ENCODE measurements around the gene MTCL3.
"Not testable (repeated sequence)": the region's sequence is repeated elsewhere in the genome, so short reads cannot be mapped to it uniquely, and the experiment has no call there.

The MTCL3 gene

DNA sequence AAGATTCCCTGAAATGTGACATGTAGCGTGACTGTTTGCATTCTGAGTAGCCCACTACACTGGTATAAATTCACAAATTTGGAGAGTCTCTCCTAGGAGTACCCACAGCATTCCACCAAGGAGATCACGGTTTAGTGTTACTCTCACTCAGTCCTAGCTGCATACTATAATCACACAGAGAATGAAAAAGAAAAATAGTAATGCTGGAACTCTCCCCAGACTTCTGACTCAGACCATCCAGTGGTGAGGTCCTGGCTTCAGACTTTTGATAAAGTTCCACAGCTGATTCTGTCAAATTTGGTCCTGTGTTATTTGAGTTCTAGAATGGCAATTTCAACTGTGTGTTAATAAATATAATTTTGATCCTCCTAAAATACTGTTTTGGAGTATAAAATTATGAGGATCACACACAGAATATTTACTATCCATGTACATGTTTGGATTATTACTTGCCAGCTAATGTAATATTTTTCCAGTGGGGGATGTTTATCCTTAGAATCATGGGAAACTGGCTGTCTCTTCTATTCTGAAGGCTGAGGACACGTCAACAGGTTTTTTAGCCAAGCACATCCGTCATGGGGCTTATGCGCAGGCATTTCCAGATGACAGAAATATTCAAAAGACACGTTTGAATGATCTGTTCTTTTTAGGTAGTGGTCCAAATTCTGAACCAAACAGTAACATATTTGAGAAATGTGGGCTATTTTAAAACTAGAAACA lies 54.8 kb downstream of the MTCL3 start:
- DNase-seq, result no peak

DNA sequence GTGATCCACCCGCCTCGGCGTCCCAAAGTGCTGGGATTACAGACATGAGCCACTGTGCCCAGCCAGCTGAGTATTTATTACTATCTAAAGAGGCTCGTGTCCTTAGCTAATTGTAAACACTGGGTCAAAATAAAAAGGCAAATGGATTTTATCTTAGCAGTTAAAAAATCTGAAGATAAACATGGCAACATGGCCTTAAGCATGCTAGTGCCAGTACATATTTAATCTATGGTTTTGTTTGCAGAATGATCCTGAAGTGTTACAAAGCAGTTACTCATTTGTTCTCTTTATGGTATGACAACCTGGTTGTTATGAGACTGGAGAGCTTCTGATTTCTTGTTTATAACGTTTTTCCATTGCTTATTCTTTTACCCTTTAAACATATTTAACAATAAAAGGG lies 56.1 kb downstream of the MTCL3 start:
- DNase-seq, result no peak

GRCh38 chr6:127462376-127462775 lies 56.8 kb downstream of the MTCL3 start:
- DNase-seq, result no peak

- no peak for DNase-seq
Measured at GRCh38 chr6:127460465-127460864, 58.7 kb downstream of the MTCL3 start.

DNA sequence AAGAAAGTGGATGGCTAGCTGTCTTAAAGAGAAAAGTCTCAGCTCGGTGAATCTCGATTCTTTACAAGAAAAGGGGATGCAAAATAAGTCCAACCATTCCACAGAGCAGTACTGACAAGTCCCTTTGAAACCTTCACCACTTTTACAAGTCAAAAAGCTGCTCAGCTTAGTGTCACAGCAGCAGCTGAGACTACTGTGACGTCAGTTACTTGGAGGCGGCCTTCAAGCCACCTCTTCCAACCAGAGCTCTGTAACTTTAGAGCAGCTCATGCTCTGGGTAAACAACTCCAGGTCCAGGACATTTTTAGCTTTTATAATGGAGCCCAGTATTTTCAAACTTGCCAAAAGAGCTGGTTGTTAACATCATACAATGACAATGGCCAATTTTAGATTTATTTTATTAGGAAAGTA lies 59.9 kb downstream of the MTCL3 start, which contains the start of gene KIAA0408:
TSS of gene KIAA0408 (minus strand) at position 159 of the 411 bp plus-strand sequence. CDS start 5,408 bp downstream, outside the sequence.
- DNase-seq, result no peak

GRCh38 chr6:127458817-127459216 lies 60.3 kb downstream of the MTCL3 start:
- no peak for DNase-seq

DNA sequence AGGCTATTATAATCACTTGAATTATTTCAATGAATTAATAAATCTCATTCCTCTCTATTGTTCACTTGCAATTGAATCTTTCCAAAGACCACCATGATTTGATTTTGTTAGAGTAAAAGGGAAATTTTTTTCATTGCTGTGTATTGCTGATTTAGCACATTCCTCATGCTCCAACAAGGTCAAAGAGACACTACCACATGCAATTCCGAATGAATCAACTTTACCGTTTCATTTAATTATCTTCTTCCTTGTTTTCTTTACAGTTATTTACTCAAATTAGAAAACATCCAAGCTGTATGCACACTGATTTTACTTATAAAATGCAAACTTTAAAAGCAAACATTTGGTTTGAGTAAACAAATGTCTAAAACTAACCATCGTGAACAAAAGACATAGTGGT lies 60.9 kb downstream of the MTCL3 start:
- DNase-seq, result no peak

GRCh38 chr6:127457456-127458064 lies 61.6 kb downstream of the MTCL3 start:
- no peak for DNase-seq

DNA sequence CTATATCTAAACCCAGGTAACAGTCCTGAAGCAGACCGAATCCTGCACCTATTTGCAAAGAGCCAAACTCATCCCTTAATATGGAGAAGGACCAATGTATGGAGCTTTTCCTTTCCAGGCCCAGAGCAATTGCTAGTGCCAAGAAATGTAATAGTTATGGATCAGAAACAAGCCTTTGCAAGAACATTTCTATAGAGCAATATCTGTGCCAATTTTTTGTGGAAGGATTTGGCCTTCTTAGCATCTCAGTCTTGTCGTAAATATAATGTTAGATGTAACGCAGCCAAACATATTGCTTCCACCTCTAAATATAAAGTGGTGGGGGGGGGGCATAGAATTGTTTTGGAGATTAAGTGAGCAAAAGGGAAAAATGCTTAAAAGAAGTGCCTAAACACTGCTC lies 62.7 kb downstream of the MTCL3 start:
- DNase-seq, result no peak

GRCh38 chr6:127453845-127454619 lies 65.1 kb downstream of the MTCL3 start:
- DNase-seq, result no peak

DNA sequence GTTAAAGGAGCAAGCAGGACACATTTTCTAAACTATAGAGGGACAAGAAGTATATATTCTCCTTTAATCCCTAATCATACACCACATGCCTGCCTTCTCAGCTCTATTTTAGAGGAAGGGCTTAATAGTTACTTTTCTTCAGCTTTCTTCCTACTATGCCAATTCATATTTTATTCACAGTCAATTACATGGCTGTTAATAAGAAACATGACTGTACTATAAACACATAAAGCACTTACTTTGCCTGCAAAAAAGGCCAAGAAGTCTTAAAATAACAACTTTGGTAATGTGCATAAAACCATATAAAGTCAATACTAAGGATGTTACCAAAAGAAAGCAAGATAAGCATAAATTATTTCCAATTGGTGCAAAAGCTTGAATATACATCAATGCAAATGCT lies 66.3 kb downstream of the MTCL3 start:
- no peak for DNase-seq

GRCh38 chr6:127451388-127451787 lies 67.7 kb downstream of the MTCL3 start:
- DNase-seq, result no peak

- no peak for DNase-seq
Measured at GRCh38 chr6:127447780-127448179, 71.4 kb downstream of the MTCL3 start.

GRCh38 chr6:127446356-127446755 lies 72.8 kb downstream of the MTCL3 start:
- no peak for DNase-seq

- DNase-seq, result no peak
Measured at GRCh38 chr6:127441881-127442280, 77.3 kb downstream of the MTCL3 start.

- no peak for DNase-seq
Measured at GRCh38 chr6:127439718-127440117, 79.4 kb downstream of the MTCL3 start.

GRCh38 chr6:127436578-127437110 lies 82.5 kb downstream of the MTCL3 start:
- no peak for DNase-seq

DNA sequence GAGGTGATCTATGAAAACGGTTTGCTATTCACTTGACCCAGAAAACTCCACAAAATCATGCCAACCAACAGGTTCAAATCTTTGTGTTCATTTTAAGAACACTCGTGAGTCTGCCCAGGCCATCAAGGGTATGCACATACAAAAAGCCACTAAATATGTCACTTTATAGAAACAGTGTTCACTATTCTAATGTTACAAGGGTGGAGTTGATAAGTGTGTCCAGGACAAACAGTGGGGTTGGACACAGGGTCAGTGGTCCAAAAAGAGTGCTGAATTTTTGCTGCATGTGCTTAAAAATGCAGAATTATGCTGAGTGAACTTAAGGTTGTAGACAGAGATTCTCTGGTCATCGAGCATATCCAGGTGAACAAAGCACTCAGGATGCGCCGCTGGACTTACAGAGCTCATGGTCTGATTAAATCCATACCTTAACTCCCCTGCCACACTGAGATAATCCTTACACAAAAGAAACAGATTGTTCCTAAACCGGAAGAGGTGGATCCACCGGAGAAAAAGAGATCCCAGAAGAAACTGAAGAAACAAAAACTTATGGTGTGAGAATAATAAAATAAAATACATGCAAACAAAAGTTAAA lies 83.4 kb downstream of the MTCL3 start:
- no peak for DNase-seq

- no peak for DNase-seq
Measured at GRCh38 chr6:127434651-127435050, 84.5 kb downstream of the MTCL3 start.

GRCh38 chr6:127428562-127428961 lies 90.6 kb downstream of the MTCL3 start:
- DNase-seq, result not testable (repeated sequence)

GRCh38 chr6:127423921-127424320 lies 95.2 kb downstream of the MTCL3 start:
- no peak for DNase-seq

All from DMS153 (cell line).